RWPE1 (cell line): ENCODE results near the gene TMSB10.
A peak's percentile ranks its signal among the peaks of the same experiment; 100 is the strongest.

Experiments
- CTCF ChIA-PET: fragments of 350-600 bp; sonication (Branson Sonifier 250); formaldehyde crosslinking; extraction: SDS; loops from one replicate; lab custom pipeline; 2021; lab: Yijun Ruan, JAX
- POLR2A ChIA-PET: fragments of 400-600 bp; formaldehyde crosslinking; extraction: SDS; loops from one replicate; lab custom pipeline; 2020; ENCODE audit warnings: antibody characterized with exemption; ENCODE audit not compliant: low non-redundant PET; lab: Yijun Ruan, JAX
- DNase-seq: peaks from one replicate; pipeline ENCODE4 v3.0.0; 2012; ENCODE audit warnings: low spot score
- H3K27ac ChIP-seq: fragments of 450-650 bp; 2 replicates; pipeline ENCODE4 v1.5.1; 2017
- CTCF ChIP-seq: fragments of 450-650 bp; conservative IDR thresholded peaks from 2 replicates; pipeline ENCODE4 v1.5.1; 2017; ENCODE audit warnings: low read depth, mild to moderate bottlenecking

The TMSB10 gene

DNA sequence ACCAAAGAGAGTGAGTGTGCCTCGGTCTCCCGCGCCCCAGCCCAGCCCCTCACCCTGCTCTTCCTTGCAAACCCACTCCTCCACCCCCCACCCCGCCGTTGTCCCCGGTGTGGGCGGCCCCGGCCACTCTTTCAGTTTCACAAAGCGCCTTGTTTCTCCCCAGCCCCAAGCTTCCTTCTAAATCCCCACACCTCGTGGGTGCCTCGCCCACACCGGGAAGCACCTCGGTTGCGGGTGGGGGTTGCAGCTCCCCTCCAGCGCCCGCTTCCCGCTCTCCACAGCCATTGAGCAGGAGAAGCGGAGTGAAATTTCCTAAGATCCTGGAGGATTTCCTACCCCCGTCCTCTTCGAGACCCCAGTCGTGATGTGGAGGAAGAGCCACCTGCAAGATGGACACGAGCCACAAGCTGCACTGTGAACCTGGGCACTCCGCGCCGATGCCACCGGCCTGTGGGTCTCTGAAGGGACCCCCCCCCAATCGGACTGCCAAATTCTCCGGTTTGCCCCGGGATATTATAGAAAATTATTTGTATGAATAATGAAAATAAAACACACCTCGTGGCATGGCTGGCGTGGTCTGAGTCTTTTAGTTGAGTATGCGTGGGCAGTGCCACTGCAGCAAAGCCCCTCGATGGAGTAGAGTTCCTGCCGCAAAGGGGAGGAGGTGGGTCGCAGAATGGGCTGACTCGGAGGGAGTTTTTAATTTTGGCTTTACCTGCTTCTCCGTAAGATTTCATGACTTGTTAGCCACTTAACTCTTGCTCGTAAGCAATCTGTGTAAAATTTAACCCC is 848 bp downstream of the TMSB10 start:
- no peak for DNase-seq
- CTCF ChIA-PET = interaction anchor here (0.5 to 2.5 kb wide), 4 partner anchors 12 to 94 kb away, joined by 3 to 16 read pairs (median 6); no protein-coding TSS in a partner anchor
- peak overlapping the region; percentile 99 for H3K27ac ChIP-seq
- no peak for TF ChIP-seq CTCF
- POLR2A ChIA-PET = interaction anchor here (0.7 to 2.1 kb wide), 6 partner anchors 10 to 109 kb away, joined by 3 to 15 read pairs (median 4); no protein-coding TSS in a partner anchor

DNA sequence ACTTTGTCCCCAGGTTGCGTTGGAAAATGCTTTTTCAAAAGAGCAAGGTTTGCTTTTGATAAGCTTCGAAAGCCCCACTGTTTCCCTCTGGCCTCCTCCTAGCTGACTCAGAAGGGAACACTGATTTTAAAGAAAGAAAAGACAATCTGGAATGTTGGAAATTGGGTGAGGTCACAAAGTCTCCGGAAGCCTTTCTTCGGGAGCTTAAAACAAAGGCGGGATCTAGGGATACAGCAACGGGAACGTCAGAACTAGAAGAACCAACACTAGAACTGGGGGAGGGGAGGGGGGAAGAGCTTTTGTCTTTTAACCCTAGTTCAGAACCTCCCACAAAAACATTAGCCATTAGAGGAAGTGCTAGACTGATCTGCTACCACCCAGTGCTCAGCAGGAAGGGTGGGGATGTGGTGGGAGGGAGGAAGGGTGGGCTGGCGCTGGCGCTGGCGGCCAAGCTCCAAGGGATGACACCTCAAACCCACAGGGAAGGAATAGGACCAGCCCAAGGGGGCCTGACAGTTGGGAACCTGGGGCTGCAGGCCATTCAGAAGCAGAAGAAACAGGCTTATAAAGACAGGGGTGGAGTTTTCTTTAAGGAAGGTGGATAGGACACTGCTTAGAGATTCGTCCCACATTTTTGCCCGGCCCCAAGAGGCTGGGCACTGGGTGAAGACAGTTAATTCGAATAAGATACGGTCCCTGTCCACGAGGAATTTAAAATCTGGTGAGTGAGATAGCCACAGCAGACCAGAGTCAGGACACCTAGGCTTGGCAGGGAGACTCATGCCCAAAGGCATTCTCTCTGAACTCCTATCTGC is 1.7 kb downstream of the TMSB10 start:
- POLR2A ChIA-PET = interaction anchor here (0.7 to 2.1 kb wide), 6 partner anchors 11 to 108 kb away, joined by 3 to 15 read pairs (median 4); no protein-coding TSS in a partner anchor
- DNase-seq = peak; percentile 90
- peak overlapping the region; percentile 99 for H3K27ac ChIP-seq
- CTCF ChIA-PET = interaction anchor here (0.6 to 2.5 kb wide), 2 partner anchors 11 to 19 kb away, joined by 4 to 16 read pairs; no protein-coding TSS in a partner anchor
- TF ChIP-seq CTCF = no peak

- no peak for TF ChIP-seq CTCF
- no peak for DNase-seq
- H3K27ac ChIP-seq = no peak overlapping the region
- ChIA-PET POLR2A (no interaction called here), CTCF (interaction anchor here (2.5 kb wide), 1 partner anchor 17 kb away, joined by 16 read pairs; no protein-coding TSS in a partner anchor)
These were observed 3.7 kb downstream of the TMSB10 start for GRCh38 chr2:84908948-84909713.

GRCh38 chr2:84911135-84911678 is 5.8 kb downstream of the TMSB10 start:
- TF ChIP-seq CTCF = no peak
- DNase-seq = no peak
- H3K27ac ChIP-seq = no peak overlapping the region
- CTCF ChIA-PET = interaction anchor here (0.5 kb wide), 1 partner anchor 57 kb away, joined by 3 read pairs; no protein-coding TSS in a partner anchor
- POLR2A ChIA-PET = no interaction called here

DNA sequence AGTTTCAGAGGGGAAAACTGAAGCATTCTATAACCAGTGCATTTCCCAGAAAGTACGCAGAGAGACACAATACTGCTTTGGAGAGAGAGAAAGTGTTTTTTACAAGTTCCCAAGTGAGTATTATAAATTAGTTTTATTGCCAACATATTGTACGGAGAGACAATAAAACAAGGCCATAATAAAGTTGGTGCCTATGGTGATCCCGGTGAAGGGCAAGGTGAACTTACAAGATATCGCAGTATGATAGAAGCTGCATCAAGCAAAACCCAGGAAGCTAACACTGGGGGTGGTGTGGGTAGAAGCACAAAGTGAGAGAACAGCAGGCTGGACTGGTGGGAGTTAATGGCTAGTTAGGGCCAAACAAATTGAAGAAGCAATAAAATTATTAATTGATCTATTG is 7.5 kb downstream of the TMSB10 start:
- POLR2A ChIA-PET = no interaction called here
- CTCF ChIA-PET = no interaction called here

More for the DNA sequence above, 7.5 kb downstream of the TMSB10 start:
- no peak overlapping the region for H3K27ac ChIP-seq
- TF ChIP-seq CTCF = no peak
- no peak for DNase-seq
